Activated CD8-positive, alpha-beta memory T cell treated with anti-CD3 and anti-CD28 coated beads, Interleukin-2, amount 50 U/mL, for 1 hour (primary cell): ENCODE results near the gene RGL1.
"Not testable (repeated sequence)": the region's sequence is repeated elsewhere in the genome, so short reads cannot be mapped to it uniquely, and the experiment has no call there.

Source experiments
- DNase-seq: peaks from one replicate; pipeline ENCODE4 v3.0.0-alpha.2; 2020; ENCODE audit errors: extremely low read depth

RGL1 gene

DNA sequence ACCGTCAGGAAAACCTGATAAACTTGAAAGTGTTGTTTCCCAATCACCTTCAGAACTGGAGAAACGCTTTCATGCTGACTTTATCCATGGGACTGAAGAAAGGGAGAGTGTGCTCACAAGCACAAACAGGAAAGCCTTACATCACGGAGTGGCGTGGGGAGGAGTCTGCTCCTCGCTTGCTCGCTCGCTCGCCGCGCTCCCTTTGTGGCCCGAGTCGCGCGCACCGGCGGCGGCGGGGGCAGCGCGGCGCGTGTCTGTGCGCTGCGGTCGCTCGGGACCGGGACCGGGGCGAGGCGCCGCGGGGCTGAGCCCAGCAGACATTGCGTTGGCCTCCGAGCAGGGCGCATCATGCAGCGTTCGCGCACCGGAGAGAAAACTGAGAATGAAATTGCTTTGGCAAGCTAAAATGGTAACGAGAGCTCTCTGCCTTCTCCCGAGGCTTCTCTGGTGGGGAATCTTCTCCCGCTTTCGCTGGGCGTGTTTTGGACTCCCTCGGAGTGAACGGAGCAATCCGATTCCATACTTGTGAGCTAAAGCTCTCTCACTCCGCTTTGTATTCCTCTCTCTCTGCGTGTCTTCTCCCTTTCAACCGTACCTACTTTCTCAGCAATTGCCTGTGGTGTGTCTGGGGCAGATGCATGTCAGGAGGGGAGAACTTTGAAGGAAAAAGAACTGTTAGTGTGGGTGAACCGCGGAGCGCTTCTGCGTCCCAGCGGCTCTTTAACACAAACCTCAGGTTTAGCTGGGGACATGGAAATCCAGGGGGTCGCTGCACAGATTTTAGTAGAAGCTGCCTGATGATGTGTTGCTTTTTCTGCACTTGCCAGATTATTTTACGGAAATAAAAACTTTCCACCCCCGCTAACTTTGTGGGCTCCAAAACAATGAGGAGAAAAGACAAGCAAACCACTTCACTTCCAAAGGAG is at the start of gene RGL1:
RGL1 (plus strand) TSS at position 205 of the 926 bp plus-strand sequence; CDS start at position 383, 178 bp downstream.
- DNase-seq = no peak

DNA sequence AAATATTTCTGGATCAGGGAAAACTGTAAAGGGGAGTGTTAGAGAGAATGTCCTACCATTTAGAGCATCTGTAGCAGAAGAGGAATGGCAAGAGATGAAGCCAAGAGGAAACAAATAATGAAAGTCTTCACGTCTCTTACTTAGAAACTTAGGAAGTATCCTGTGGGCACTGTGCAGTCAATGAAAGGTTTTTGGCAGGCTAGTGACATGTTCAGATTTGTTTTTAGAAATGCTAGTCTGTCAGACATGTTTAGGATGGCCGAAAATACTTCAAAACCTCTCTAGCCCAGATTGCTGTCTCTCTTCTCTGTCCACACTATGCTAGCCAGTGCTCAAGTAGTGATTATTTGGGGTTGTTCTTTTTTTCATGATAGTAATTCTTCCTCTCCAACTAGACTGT is 48.6 kb upstream of the RGL1 start:
- DNase-seq = no peak

DNA sequence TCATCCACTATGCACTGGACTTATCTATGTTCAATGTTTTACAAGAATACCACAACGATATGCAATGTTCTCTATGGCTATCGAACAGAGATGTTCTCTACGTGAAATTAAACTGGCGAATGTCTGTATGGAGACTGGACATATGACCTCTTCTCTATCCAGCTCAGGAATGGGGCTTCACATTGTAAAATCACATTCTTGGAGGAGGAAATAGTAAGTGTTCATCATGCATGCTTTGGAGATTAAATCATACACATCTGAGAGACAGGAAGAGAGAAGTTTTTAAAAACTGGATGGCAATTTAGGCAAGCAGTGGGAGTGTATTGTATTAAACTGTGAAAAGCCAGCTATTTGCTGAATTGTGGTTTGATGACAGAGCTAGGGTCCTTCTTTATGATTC is 47.9 kb upstream of the RGL1 start:
- no peak for DNase-seq

DNA sequence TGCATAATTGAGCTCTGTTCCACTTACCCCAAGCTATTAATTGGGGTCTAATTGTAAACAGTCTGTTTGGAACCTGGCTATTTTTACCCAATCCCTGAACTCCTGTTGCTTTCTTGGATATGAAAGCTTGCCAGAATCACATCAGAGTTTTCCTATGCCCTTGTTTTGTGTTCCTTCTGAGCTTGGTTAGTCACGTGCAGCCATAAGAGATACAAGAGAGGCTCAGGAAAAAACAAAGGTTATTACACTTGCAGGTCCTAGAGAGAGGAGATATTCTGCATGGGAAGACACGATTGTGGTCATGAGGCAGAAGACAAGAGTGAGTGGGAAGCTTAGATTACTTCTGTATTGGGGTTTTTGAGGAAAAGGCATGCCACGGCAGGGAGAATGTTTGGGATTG is 46.0 kb upstream of the RGL1 start:
- DNase-seq = no peak

DNA sequence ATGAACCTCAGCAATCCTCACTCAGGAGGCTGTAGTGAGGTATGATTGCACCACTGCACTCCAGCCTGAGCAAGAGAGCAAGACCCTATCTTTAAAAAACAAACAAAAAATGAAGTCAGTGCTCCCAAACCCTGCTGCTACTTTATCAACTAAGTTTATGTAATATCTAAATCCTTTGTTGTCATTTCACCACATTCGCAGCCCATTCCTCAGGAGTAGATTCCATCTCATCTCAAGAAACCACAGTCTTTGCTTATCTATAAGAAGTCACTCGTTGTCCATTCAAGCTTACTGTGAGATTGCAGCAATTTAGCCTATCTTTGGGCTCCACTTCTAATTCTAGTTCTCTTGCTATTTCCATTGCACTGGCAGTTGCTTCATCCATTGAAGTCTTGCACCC is 44.3 kb upstream of the RGL1 start:
- DNase-seq = no peak

DNA sequence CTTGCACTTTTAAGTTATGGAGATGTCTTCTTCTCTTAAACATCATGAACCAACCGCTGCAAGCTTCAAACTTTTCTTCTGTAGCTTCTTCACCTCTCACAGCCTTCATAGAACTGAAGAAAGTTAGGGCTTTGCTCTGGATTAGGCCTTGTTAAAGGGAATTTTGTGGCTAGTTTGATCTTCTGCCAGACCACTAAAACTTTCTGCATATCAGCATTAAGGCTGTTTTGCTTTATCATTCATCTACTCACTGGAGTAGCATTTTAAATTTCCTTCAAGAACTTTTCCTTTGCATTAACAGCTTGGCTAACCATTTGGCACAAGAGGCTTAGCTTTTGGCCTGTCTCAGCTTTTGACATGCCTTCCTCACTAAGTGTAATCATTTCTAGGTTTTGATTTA is 43.0 kb upstream of the RGL1 start:
- DNase-seq = no peak

DNA sequence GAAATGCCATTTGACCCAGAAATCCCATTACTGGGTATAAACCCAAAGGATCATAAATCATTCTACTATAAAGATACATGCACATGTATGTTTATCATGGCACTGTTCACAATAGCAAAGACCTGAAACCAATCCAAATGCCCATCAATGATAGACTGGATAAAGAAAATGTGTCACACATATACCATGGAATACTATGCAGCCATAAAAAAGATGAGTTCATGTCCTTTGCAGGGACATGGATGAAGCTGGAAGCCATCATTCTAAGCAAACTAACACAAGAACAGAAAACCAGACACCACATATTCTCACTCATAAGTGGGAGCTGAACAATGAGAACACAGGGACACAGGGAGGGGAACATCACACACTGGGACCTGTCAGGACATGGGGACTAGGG is 42.1 kb upstream of the RGL1 start:
- DNase-seq = not testable (repeated sequence)

DNA sequence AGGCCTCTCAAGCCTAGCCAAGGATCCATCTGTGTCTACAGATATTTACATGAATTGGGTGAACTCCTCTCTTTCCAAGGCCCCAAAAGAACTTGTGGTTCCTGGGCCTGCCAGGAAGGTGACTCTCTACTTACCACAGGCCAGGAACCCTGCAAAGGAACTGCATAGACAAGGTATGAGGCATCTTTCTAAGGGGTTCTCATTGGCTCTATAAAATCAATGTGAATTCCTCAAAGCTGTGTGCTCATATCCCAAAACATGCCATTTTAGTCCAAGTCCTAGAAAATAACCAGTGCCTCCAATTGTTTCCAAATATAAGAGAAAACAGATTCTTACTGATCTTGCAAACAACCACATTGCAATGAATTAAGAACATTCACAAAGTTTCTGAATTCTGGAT is 39.9 kb upstream of the RGL1 start:
- DNase-seq = no peak

DNA sequence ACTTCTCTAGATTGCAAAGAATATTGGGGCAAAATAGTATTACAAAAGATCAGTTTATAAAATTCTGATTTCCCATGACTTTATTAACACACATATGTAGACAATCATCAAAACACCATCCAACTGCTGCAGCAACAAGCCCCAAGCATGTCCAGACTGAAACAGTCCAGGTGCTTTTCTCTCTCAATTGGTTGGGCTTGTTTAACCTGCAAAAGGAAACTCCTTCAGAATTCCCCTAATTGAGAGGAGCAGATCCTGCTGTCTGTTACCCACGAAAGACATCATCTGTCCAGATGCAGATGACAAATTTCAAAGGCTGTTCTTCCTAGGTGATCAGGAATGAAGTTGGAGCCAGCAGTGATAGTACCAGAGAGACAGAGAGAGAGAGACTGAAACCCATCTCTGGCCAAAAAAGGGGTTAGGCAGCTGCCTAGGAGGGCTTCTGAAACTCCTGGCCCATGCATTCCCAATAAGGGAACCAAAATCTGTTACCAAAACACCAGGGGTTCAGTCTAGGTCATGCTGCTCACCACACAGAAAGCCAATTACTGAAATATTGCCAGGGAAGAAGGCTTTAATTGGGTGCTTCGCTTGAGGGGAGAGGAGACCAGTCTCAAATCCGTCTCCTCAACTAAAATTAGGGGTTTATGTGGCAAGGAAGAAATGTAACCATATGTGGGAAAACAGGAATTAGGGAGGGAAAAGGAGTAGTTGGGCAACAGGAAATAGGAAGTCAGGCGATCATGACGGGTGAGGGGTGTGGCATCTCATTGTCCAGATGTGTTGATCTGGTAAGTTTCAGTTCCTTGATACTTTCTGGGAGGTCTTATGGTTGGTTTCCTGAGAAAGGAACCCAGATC is 34.7 kb upstream of the RGL1 start:
- DNase-seq = no peak

DNA sequence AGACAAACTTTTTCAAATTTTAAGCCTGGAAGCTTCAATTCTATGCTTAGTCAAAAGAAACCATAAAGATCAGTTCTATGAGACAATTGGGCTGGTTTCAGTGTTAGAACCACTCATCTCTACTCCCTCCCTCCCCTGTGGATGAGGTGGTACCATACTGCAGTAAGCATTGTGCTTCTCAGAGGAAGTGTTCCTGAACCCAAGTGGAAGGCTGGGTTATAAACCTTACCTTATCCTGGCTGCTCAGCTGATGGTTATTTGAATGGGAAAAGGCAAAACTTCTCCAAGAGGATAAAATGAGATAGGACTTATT is 34.1 kb upstream of the RGL1 start:
- DNase-seq = no peak

DNA sequence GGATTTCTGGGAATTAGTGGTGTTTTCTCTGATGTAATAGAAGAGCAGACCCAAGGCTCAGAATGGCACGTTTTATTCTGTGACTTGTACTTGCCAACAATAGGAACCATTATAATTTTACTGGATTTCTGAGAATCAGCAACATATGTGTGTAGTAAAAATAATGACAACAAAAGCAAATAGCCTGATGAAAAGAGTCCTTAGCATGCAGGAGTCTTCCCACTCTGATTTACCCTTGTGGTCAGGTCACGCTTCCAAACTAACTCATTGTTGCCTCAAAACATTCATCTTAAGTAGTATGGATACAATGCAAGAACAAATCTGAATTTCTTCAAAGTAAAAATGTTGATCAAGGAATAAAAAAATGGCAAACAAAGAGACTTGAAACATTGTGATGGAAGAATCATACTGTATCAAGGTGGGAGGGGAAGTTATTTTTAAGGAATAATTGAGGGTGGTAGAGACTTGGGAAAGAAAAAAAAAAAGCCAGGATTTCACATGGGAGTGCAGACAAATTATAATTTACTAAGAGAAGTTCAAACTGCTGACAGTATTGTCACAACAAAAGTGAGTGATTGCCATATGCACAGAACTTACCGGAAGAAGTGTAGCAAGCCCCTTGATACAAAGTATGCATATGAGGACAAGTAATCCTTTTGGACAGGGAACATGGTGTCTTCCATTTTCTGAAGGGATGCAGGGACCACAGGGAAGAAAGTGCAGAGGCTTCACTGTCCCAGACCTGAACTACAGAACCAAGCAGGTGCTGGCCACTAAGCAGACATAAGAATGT is 31.2 kb upstream of the RGL1 start:
- DNase-seq = no peak

DNA sequence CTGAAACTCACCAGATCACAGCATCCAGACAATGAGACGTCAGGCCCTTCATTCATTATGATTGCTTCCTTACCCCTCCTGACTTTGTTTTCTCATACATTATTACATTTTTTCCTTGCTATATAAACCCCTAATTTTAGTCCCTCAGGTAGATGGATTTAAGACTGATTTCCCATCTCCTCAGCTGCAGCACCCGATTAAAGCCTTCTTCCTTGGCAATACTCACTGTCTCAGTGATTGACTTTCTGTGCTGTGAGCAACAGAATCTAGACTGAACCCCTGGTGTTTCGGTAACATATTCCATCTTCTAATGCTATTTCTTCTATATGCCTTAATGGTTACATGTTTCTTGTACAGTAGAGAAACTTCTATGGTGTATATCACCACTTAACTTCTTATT is 30.0 kb upstream of the RGL1 start:
- DNase-seq = no peak

DNA sequence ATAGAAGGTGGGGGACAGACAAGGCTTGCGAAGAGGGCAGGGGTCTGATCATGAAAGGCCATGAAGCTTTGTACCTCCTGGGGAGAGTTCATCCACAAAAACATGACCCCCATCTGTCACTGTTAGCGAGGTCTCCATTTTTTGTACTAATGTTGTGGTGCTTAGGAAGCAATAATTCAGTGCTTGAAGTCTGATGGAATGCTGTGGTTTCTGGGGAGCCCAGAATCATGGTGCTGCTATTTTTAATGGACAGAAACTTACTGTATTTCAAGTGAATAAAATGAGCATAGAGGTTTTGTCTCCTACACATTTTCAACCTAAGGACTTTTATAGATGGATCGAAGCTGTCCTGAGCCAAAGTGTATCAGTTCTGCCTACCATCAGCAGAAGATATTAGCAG is 28.2 kb upstream of the RGL1 start:
- no peak for DNase-seq

DNA sequence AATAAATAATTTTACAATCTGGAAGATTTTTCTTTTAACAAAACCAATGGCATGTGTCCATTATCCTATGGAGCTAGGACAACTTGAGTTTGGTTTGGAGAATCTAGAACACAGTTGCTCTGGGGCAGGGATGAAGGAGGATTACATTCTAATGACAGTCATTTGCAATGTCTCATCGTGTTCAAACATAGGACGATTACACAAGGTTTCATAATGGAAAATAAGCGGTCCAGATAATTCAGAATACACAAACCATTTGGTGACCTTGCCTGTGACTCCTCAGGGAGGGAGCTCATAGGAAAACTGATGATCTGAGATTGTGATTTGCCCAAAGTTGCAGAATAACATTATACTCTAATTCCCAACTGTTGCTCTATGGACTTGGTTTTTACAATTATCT is 27.6 kb upstream of the RGL1 start:
- DNase-seq = no peak

DNA sequence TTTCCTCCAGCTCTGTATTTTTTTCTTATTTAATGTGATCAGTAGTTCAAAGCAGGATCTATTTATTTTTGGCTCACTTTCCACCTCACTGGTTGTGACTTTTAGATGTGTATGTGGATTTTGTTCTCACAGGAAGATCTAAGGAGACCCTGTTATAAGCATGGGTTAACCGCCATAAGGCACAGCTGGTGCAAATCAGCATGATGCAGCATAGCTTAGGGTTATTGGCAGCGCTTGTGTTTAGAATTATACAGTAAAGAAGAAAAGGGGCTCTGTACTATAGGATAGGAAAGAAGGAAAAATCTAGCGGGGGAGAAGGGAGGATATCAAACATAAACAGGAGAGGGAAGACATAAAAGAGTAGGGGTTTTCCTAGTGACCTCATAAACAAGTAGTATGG is 26.9 kb upstream of the RGL1 start:
- DNase-seq = no peak

DNA sequence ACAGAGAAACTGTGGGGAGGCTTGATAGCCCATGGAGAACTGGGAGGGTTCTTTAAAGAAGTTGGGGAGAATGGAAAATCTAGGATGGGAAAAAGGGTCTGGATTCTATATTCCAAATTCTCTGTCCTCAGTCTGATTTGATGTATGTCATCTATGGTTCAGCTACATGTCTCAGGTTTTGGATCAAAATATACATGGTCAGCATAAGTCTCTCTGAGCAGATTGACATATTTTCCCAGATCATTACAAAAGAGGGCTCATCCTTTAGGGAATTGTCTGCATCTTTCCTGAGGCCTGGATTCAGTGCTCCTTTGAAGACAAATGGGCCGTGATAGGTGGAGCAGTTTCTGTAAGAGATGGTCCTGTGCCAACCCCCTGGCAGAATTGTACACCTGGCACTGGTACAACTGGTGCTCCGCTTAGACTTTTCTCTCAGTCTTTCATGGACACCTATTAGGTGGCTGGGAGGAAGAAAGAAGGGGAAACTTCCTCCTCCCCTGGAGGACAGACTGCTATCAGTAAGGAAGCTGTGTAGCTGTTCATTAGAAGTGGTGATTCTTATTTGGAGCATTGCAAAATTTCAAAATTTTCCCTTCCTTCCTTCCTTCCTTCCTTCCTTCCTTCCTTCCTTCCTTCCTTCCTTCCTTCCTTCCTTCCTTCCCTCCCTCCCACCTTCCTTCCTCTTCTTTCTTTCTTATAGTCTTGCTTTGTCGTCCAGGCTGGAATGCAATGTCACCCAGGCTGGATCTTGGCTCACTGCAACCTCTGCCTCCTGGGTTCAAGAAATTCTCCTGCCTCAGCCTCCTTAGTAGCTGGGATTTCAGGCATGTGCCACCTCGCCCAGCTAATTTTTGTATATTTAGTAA is 26.1 kb upstream of the RGL1 start:
- DNase-seq = no peak

DNA sequence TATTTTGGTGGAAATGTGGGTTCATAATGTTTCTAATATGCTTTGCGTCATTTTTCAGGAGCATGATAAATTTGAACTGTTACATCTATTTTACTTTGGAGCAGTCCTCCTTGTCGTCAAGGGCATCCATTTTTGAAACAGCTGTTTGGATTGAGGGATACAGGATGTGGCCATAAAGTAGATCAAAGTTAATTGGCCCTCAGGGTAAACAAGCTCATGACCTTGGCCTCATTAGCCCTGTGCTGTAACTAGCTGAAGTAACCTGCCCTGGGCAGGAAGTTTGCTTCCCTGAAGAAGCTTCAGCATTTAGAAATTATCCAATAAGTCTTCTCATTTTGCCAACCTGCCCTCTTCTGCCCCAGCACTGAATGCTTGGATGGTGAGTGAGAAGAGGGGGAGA is 24.8 kb upstream of the RGL1 start:
- no peak for DNase-seq

DNA sequence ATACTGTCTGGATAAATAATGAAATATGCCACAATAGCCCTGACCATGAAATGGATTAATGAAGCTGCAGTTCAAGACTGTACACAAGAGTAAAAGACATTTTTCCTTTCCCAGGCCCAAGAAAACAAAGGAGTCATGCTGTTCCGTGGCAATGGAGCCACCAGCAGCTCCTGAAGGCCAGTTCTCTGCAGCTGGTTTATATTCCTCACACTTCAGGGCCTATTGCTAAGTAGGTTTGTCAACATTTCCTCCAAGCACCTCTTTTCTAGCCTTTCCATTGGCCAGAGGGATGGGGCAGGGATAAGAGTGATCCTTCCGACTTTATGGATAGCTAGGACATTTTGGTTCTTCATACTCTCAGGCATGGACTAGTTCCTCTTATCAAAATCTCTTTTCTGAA is 24.2 kb upstream of the RGL1 start:
- DNase-seq = no peak

DNA sequence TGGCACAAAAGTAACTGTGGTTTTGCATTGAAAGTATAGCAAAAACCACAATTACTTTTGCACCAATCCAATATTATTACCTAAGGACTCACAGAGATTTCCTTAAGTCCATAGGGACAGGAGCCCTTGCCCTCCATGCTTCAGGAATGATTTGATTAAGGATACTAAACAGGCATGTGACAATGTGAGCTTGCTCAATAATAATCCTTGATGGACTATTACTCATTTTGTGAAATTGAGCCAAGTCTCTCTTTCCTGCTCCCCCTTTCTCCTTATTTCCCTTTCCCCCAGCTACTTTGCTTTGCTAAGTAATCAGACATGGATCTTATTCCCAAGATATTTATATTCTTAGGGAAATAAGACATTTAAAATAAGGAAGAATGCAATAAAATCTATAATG is 21.6 kb upstream of the RGL1 start:
- no peak for DNase-seq

DNA sequence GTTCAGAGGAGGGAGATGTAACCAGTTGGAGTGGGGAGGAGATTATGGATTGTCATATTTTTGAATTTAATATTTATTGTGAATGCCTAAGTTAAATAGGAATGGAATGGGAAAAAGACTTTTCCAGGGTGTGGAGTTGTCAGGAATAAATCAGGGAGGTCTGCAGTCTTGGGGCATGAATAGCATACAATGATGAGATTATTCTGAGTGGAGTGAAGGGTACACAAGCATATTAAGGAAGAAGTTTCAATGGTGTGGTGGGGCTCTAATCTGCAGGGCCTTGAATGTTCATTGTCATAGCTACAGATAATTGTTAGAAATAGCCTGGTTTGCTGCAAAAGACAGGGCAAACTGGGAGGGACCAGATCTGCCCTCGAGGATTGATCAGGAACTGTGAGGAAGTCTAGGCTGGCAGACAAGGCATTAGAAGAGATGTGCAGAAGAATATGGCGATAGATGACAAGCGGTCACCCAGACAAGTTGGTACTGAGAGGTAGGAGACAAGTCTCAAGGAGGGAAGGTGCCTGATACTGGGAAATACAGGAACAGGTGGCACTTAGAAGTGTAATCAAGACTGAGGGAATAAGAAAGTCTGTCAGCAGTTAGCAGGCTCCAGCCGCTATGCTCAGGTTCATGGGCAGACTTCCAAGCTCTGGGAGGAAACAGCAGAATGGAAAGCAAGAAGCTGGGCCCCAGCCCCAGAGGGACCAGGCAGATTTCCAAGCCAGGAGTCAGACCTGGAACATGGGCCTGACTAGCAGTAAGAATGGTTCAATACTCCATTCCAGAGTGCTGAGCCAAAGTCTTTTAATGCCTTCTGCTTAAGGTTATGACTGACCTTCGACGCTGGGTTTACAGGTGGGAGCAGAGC is 20.9 kb upstream of the RGL1 start:
- DNase-seq = no peak
